SK-N-SH (cell line): Measurements from ENCODE around the gene RPS19.

Experiments used
- CTCF ChIP-seq: fragments of 200-600 bp; sonication (generic); IDR thresholded peaks from 2 replicates; pipeline ENCODE4 v1.6.1; 2017; ENCODE audit warnings: antibody characterized with exemption, mild to moderate bottlenecking, moderate library complexity
- EZH2phosphoT487 ChIP-seq: fragments of 200-600 bp; sonication (generic); IDR thresholded peaks from 2 replicates; pipeline ENCODE4 v1.6.1; 2017; ENCODE audit warnings: low read depth, mixed run types, mild to moderate bottlenecking, antibody characterized with exemption, moderate library complexity, borderline replicate concordance
- MEF2A ChIP-seq: IDR thresholded peaks from 2 replicates; pipeline ENCODE4 v1.4.0; 2012; ENCODE audit warnings: low read depth, borderline replicate concordance
- MXI1 ChIP-seq: IDR thresholded peaks from 2 replicates; pipeline ENCODE4 v1.6.1; 2012; ENCODE audit warnings: mild to moderate bottlenecking, low read depth, low read length, improper control_type of control experiment
- POLR2AphosphoS5 ChIP-seq: IDR thresholded peaks from 2 replicates; pipeline ENCODE4 v1.6.1; 2012; ENCODE audit warnings: low read depth, low read length
- RXRA ChIP-seq: IDR thresholded peaks from 2 replicates; pipeline ENCODE4 v1.4.0; 2012; ENCODE audit warnings: low read depth, mild to moderate bottlenecking, borderline replicate concordance
- SMC3 ChIP-seq: IDR thresholded peaks from 2 replicates; pipeline ENCODE4 v1.6.1; 2012; ENCODE audit warnings: low read depth, low read length, improper control_type of control experiment
- TAF1 ChIP-seq: IDR thresholded peaks from 2 replicates; pipeline ENCODE4 v1.6.1; 2012; ENCODE audit warnings: low read depth, mild to moderate bottlenecking, low read length, moderate library complexity, borderline replicate concordance
- TF ChIP-seq, protein P1 (sequence below): IDR thresholded peaks from 2 replicates; pipeline ENCODE4; 2012
- TF ChIP-seq, protein P2 (sequence below): fragments of 150-350 bp; IDR thresholded peaks from 2 replicates; pipeline ENCODE4 v1.6.1; 2016; ENCODE audit warnings: mild to moderate bottlenecking, low read depth, low read length
- TF ChIP-seq, protein P3 (sequence below): IDR thresholded peaks from 2 replicates; pipeline ENCODE4 v1.4.0; 2012; ENCODE audit warnings: low read depth, borderline replicate concordance

DNA sequence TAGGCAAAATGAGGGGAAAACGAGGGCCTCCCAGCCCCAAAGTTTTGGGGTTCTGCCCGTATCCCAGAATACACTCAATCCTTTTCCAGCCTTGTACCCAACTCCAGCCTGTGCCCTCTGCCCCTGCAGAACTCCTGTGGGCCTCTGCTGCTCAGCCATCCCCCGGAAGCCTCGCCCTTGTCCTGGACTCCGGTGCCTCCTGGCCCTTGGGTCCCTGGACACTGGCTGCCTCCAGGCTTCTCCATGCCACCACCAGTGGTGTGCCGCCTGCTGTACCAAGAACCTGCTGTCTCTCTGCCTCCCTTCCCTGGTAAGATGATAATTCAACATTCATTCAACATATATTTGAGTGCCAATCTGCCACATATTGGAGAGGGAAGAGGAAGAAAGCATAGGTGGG, 11.4 kb upstream of the RPS19 start:
- TF ChIP-seq, protein P1, sequence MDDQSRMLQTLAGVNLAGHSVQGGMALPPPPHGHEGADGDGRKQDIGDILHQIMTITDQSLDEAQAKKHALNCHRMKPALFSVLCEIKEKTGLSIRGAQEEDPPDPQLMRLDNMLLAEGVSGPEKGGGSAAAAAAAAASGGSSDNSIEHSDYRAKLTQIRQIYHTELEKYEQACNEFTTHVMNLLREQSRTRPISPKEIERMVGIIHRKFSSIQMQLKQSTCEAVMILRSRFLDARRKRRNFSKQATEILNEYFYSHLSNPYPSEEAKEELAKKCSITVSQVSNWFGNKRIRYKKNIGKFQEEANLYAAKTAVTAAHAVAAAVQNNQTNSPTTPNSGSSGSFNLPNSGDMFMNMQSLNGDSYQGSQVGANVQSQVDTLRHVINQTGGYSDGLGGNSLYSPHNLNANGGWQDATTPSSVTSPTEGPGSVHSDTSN, result no peak
- TF ChIP-seq, protein P2, sequence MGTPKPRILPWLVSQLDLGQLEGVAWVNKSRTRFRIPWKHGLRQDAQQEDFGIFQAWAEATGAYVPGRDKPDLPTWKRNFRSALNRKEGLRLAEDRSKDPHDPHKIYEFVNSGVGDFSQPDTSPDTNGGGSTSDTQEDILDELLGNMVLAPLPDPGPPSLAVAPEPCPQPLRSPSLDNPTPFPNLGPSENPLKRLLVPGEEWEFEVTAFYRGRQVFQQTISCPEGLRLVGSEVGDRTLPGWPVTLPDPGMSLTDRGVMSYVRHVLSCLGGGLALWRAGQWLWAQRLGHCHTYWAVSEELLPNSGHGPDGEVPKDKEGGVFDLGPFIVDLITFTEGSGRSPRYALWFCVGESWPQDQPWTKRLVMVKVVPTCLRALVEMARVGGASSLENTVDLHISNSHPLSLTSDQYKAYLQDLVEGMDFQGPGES, result no peak
- TF ChIP-seq MXI1 (no peak), CTCF (no peak), POLR2AphosphoS5 (no peak), EZH2phosphoT487 (no peak), MEF2A (no peak), SMC3 (no peak), TAF1 (no peak), RXRA (no peak)
- TF ChIP-seq, protein P3, sequence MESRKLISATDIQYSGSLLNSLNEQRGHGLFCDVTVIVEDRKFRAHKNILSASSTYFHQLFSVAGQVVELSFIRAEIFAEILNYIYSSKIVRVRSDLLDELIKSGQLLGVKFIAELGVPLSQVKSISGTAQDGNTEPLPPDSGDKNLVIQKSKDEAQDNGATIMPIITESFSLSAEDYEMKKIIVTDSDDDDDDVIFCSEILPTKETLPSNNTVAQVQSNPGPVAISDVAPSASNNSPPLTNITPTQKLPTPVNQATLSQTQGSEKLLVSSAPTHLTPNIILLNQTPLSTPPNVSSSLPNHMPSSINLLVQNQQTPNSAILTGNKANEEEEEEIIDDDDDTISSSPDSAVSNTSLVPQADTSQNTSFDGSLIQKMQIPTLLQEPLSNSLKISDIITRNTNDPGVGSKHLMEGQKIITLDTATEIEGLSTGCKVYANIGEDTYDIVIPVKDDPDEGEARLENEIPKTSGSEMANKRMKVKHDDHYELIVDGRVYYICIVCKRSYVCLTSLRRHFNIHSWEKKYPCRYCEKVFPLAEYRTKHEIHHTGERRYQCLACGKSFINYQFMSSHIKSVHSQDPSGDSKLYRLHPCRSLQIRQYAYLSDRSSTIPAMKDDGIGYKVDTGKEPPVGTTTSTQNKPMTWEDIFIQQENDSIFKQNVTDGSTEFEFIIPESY, result no peak
